ENCODE measurements around the gene CCDC54. TPM values are rescaled to one million over a fixed set of nuclear protein-coding genes. Genes with fewer than 3 reads are reported as not detected.
A peak's percentile ranks its signal among the peaks of the same experiment; 100 is the strongest.

Gene CCDC54
- total RNA-seq, 1 experiment from 2014 or later = not detected

GRCh38 chr3:107392549-107393165 is 15.4 kb downstream of the CCDC54 start:
- peak; percentile 28 for DNase-seq (ENCODE audit: low read depth)

GRCh38 chr3:107394502-107394901 is 17.3 kb downstream of the CCDC54 start:
- DNase-seq (ENCODE audit: low read depth) = no peak

GRCh38 chr3:107395066-107395465 is 17.8 kb downstream of the CCDC54 start:
- no peak for DNase-seq (ENCODE audit: low read depth)

GRCh38 chr3:107401301-107401700 is 24.1 kb downstream of the CCDC54 start:
- DNase-seq (ENCODE audit: low read depth) = no peak

- no peak for DNase-seq (ENCODE audit: low read depth)
Measured at GRCh38 chr3:107402214-107402613, 25.0 kb downstream of the CCDC54 start.

GRCh38 chr3:107404727-107405469 is 27.7 kb downstream of the CCDC54 start:
- DNase-seq (ENCODE audit: low read depth) = peak; percentile 84

- no peak for DNase-seq (ENCODE audit: low read depth)
Measured at GRCh38 chr3:107407355-107407754, 30.1 kb downstream of the CCDC54 start.

GRCh38 chr3:107408513-107408912 is 31.3 kb downstream of the CCDC54 start:
- DNase-seq (ENCODE audit: low read depth) = no peak

GRCh38 chr3:107409365-107409764 is 32.1 kb downstream of the CCDC54 start:
- DNase-seq (ENCODE audit: low read depth) = no peak

GRCh38 chr3:107410606-107411005 is 33.4 kb downstream of the CCDC54 start:
- no peak for DNase-seq (ENCODE audit: low read depth)

- no peak for DNase-seq (ENCODE audit: low read depth)
Measured at GRCh38 chr3:107411056-107411455, 33.8 kb downstream of the CCDC54 start.

- peak; percentile 64 for DNase-seq (ENCODE audit: low read depth)
Measured at GRCh38 chr3:107411779-107412178, 34.5 kb downstream of the CCDC54 start.

GRCh38 chr3:107412376-107412775 is 35.1 kb downstream of the CCDC54 start:
- DNase-seq (ENCODE audit: low read depth) = peak; percentile 73

- DNase-seq (ENCODE audit: low read depth) = no peak
Measured at GRCh38 chr3:107413264-107413663, 36.0 kb downstream of the CCDC54 start.

GRCh38 chr3:107414325-107414964 is 37.2 kb downstream of the CCDC54 start:
- DNase-seq (ENCODE audit: low read depth) = no peak

- peak; percentile 39 for DNase-seq (ENCODE audit: low read depth)
Measured at GRCh38 chr3:107416138-107416537, 38.9 kb downstream of the CCDC54 start.

GRCh38 chr3:107416886-107417285 is 39.6 kb downstream of the CCDC54 start:
- peak; percentile 38 for DNase-seq (ENCODE audit: low read depth)

- peak; percentile 82 for DNase-seq (ENCODE audit: low read depth)
Measured at GRCh38 chr3:107421170-107421792, 44.0 kb downstream of the CCDC54 start.

GRCh38 chr3:107421881-107422280 is 44.6 kb downstream of the CCDC54 start:
- DNase-seq (ENCODE audit: low read depth) = no peak

- DNase-seq (ENCODE audit: low read depth) = no peak
Measured at GRCh38 chr3:107425033-107425432, 47.8 kb downstream of the CCDC54 start.

GRCh38 chr3:107426223-107426622 is 49.0 kb downstream of the CCDC54 start:
- DNase-seq (ENCODE audit: low read depth) = no peak

Measured in LHCN-M2 (cell line).